ENCODE measurements around the gene SFMBT2.

DNA sequence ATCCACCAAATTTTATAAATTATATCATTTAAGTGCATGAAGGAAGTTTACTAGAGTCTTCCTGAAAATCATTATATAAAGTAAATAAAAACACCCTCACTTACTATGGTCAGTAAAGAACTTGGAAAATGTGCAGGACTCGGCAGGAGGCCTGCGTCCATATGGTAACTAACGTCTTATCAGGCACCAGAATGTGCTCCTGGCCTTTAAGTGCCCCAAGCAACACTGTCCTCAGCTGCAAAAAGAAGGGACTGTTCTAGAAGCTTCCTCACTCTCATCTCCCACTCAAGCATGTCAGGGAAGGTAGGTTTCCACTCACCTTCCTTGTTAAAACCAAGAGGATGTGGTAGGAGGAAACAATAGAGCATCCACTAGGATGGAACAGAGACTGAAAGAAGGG, 11.3 kb downstream of the SFMBT2 start:
- TF ChIP-seq, protein P1, sequence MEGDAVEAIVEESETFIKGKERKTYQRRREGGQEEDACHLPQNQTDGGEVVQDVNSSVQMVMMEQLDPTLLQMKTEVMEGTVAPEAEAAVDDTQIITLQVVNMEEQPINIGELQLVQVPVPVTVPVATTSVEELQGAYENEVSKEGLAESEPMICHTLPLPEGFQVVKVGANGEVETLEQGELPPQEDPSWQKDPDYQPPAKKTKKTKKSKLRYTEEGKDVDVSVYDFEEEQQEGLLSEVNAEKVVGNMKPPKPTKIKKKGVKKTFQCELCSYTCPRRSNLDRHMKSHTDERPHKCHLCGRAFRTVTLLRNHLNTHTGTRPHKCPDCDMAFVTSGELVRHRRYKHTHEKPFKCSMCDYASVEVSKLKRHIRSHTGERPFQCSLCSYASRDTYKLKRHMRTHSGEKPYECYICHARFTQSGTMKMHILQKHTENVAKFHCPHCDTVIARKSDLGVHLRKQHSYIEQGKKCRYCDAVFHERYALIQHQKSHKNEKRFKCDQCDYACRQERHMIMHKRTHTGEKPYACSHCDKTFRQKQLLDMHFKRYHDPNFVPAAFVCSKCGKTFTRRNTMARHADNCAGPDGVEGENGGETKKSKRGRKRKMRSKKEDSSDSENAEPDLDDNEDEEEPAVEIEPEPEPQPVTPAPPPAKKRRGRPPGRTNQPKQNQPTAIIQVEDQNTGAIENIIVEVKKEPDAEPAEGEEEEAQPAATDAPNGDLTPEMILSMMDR (IDR thresholded peaks at IDR 0.05), result no peak
- no peak for TF ChIP-seq POLR2A (IDR thresholded peaks at IDR 0.05)

Measured in prostate gland (tissue), 2 donors.